HG03159 (cell line): ENCODE data around the gene ATP9A.
"Not testable (repeated sequence)": the region's sequence is repeated elsewhere in the genome, so short reads cannot be mapped to it uniquely, and the experiment has no call there.

ENCODE experiments used
- ATAC-seq: cut with Tn5 transposase; IDR thresholded peaks from one replicate; pipeline ENCODE4 v1.9.1; 2021; ENCODE audit warnings: mild to moderate bottlenecking, moderate library complexity; ENCODE audit not compliant: unreplicated experiment

Gene ATP9A

DNA sequence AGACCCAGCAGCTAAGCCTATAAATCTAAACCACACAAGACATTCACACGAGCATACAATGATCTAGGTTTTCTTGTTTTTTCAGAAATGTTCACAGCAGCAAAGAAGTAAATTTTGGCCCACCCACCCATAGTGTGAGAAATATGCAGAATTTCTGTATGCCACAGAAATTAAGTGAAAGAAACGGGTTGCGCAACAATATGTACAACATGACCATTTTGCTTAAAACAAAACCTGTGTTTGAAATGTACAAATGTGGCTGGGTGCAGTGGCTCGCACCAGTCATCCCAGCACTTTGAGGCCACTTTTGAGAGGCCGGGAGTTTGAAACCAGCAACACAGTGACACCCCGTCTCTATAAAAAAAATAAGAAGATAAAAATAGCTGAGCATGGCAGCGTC, 24.8 kb upstream of the ATP9A start:
- ATAC-seq: no peak

DNA sequence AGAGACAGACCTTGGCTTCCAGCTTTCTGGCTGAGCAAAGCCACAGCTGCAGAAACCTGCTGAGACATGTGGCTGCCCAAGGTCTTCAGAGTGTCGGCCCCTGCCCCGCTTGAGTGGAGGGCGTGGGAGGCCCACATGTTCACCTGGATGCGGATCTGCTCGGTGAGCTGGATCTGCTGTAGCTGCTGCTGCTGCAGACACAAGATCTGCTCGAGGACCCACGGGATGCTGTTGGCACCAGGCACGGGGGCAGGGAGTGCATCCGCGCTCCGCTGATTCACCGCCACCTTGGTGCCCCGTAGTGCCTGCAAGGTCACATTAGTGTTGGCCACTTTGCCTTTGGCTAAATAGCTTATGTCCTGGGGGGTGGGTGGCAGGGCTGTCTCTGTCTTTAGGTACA, 23.4 kb upstream of the ATP9A start:
- ATAC-seq: no peak

DNA sequence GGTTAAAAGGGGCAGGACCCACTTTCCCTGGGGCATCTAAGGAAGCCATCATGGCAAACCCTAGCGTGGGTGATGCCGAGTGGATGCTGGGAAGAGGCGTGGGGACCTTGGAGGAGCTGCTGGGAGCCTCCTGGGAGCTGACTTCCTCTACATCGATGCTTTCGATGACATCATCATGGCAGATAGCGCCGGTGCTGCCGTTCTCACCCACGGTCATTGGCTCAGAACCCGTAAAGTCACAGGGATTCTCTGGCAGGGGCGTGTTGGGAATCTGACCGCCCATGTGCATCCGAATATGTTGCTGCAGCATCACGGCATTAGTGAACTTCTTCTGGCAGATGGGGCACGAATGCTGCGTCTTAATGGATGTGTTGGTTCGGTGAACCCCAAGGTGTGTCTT, 22.1 kb upstream of the ATP9A start:
- no peak for ATAC-seq

- ATAC-seq: no peak
Measured at GRCh38 chr20:51789434-51789833, 21.2 kb upstream of the ATP9A start.

DNA sequence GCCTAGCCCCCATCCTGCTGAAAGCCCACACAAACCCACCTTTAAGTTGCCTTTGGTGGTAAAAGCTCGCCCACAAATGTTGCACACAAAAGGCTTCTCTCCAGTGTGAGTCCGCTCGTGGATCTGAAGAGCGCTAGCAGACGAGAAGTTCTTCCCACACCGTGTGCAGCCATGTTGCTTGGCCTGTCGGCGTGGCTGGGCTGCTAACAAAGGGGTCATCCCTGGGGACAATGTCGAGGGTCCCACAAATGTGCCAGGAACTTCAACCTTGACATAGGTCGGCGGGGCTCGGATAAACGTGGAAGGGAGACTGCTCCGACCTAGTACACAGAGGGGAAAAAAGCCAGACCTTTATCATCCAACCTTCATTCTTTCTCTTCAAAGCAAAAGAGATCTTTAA, 20.6 kb upstream of the ATP9A start:
- ATAC-seq: no peak

- no peak for ATAC-seq
Measured at GRCh38 chr20:51784299-51784698, 16.1 kb upstream of the ATP9A start.

GRCh38 chr20:51778229-51778759, 10.1 kb upstream of the ATP9A start:
- not testable (repeated sequence) for ATAC-seq

DNA sequence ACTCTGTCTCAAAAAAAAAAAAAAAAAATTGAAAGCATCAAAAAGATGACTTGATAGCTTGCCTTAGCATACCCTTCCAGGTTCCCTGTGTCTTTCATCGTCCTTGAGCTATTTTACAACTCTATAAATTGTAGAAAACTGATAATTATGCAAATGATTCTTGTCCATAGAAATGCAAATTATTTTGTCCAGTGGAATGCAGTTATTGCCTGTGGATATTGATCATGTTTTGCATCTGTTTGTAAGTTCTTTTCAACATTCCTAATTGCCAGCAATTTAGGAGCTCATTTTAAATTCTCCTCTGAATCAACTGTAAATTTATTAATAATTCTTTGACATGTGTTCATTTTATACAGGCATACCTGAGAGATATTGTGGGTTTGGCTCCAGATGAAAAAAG, 7.1 kb upstream of the ATP9A start:
- ATAC-seq: no peak

- no peak for ATAC-seq
Measured at GRCh38 chr20:51772236-51772635, 4.0 kb upstream of the ATP9A start.

GRCh38 chr20:51769976-51770615, 1.9 kb upstream of the ATP9A start:
- ATAC-seq: no peak

DNA sequence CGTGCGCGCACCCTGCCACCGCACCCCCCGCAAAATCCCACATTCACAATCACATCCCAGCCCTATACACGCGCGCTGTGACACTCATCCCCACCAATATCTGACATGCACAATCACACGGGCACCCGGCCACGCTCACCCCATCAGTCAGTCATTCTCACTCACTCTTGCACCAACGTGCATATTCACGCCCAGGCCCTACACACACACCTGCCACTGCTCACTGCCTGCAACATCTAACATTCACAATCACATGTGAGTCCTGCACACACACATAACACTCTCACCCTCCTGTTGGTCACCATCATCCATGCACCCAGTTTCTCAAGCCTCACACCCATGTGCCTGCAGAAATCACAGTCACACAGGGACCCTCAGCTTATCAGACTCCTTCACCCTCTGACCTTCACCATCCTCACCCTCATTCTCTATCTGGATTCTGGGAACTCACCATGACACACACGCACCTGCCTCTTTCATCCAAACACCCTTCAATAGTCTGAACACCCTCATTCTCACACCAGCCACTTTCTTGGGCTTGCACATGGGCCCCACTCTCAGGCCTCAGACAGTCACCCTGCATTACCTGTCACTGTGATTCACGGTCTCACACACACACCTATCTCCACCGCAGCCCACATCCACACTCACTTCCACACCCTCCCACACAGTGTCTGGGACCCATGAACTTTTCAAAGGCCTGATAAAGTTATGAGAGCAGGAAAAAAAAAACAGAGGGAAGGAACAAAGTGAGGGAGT, 748 bp upstream of the ATP9A start:
- no peak for ATAC-seq

- no peak for ATAC-seq
Measured at GRCh38 chr20:51766994-51767866, 960 bp downstream of the ATP9A start.

DNA sequence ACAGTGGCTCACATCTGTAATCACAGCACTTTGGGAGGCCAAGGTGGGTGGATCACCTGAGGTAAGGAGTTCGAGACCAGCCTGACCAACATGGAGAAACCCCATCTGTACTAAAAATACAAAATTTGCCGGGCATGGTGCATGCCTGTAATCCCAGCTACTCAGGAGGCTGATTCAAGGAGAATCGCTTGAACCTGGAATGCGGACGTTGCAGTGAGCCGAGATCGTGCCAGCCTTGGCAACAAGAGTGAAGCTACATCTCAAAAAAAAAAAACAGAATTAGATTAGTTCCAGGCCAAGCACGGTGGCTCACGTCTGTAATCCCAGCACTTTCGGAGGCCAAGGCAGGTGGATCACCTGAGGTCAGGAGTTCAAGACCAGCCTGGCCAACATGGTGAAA, 2.8 kb downstream of the ATP9A start:
- ATAC-seq: not testable (repeated sequence)

DNA sequence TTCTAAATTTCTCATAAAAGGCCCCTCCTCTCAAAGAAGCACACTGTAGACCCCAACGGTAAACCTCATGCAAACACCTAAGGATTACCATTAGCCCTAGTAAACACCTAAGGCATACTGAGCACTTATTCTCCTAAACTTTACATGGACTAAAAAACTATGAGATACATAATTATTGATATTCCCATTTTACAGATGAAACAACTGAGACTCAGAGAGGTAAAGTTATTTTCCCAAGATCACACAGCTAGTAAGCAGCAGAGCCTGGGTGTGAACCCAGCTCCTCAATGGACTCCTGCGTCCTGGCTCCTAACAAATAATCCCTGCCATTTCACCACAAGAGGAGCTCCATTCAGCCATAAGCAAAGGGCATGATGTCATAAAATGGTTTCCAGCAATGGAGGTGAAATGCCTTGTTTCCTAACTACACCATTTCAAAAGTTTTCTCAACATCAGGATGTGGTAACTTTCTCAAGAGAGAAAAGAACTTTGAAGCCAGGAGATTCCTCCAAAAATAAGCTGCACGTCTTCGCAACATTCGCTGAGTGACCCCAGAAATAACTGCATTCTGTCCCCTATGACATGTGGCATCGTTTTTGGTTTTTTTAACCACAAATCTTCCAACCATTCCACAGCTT, 4.1 kb downstream of the ATP9A start:
- ATAC-seq: no peak

DNA sequence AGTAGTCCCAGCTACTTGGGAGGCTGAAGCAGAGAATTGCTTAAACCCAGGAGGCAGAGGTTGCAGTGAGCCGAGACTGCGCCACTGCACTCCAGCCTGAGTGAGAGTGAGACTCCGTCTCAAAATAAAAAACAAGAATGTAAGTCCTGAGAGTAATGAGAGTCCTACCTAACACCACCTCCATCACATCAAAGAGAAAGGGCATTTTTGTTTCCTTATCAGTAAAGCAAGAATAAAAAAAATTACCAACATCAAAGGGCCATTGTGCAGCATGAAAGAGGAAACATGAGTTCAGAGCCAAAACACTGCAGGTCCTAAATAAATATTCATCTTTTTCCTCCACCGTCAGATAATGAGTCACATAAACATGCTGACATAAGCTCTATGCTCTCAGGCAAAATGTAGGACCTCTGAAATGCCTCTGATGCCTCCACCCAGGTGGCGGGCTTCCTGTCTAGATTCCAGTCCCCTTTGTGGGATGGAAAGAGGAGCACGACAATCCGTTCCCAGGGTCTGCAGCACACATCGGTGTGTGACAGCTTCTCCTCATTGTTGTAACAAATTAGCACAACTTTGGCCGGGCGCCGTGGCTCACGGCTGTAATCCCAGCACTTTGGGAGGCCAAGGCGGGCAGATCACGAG, 7.2 kb downstream of the ATP9A start:
- no peak for ATAC-seq

- ATAC-seq: no peak
Measured at GRCh38 chr20:51759769-51760510, 8.2 kb downstream of the ATP9A start.

- no peak for ATAC-seq
Measured at GRCh38 chr20:51758978-51759544, 9.1 kb downstream of the ATP9A start.

DNA sequence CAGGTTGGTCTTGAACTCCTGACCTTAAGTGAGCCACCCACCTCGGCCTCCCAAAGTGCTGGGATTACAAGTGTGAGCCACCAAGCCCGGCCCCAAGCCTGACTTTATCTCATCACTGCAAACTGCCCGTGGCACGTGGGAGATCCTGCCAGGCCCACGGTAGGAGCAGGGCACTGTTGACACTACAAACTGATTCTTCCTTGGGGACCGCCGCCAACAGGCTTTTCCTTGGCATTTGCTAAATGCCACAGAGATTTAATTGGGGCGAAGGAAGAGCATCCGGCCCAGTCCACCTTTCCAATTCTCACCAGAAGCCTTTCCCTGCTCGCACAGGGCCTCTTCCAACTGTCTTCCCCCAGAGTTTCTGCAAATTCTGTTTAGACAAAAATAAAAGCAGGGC, 11.0 kb downstream of the ATP9A start:
- no peak for ATAC-seq

GRCh38 chr20:51756653-51757052, 11.5 kb downstream of the ATP9A start:
- ATAC-seq: no peak
